Glutamatergic neuron (in vitro differentiated cells): Measurements from ENCODE around the gene CCDC106. TPM values are rescaled to one million over a fixed set of nuclear protein-coding genes. Genes with fewer than 3 reads are reported as not detected.

ENCODE experiments used
- DNase-seq: peaks from one replicate; pipeline ENCODE4 v3.0.0; 2022
- H3K27ac Mint-ChIP-seq: one replicate; pipeline ENCODE4 v1.8.0; 2020; ENCODE audit warnings: mild to moderate bottlenecking, mixed read lengths, inconsistent platforms; ENCODE audit not compliant: unreplicated experiment
- H3K27me3 Mint-ChIP-seq: one replicate; pipeline ENCODE4 v1.8.0; 2020; ENCODE audit warnings: mild to moderate bottlenecking, moderate library complexity, mixed read lengths, inconsistent platforms; ENCODE audit not compliant: unreplicated experiment
- H3K36me3 Mint-ChIP-seq: one replicate; pipeline ENCODE4 v1.8.0; 2020; ENCODE audit warnings: mild to moderate bottlenecking, mixed read lengths, inconsistent platforms; ENCODE audit not compliant: unreplicated experiment
- H3K4me1 Mint-ChIP-seq: one replicate; pipeline ENCODE4 v1.8.0; 2020; ENCODE audit warnings: mild to moderate bottlenecking, low read depth, mixed read lengths, inconsistent platforms; ENCODE audit not compliant: unreplicated experiment
- H3K4me3 Mint-ChIP-seq: one replicate; pipeline ENCODE4 v1.8.0; 2020; ENCODE audit warnings: mild to moderate bottlenecking, mixed read lengths, inconsistent platforms; ENCODE audit not compliant: unreplicated experiment
- H3K9me3 Mint-ChIP-seq: one replicate; pipeline ENCODE4 v1.8.0; 2020; ENCODE audit warnings: mild to moderate bottlenecking, moderate library complexity, mixed read lengths, inconsistent platforms; ENCODE audit not compliant: unreplicated experiment
- CTCF ChIP-seq: fragments of 200-600 bp; sonication (generic); IDR thresholded peaks from one replicate; pipeline ENCODE4 v1.5.0; 2021; ENCODE audit not compliant: partially characterized antibody, unreplicated experiment
- total RNA-seq: library from RNA; stranded (reverse); fragmentation: NEBNext Ultra II Directional; extraction: Animal tissue kit (Norgen Biotek cat#: 25700); gene quantifications from one replicate; pipeline ENCODE4 v1.2.1, GENCODE V29; 2021; ENCODE audit not compliant: unreplicated experiment

The CCDC106 gene
- total RNA-seq, 1 donor from 2014 or later, result 32.1 TPM

- DNase-seq, result no peak
- peaks cover 4% of the 10 kb centered on the region for H3K9me3 Mint-ChIP-seq
- TF ChIP-seq CTCF, result no peak
- H3K27ac Mint-ChIP-seq, result no peak overlapping the region
- no peaks in the 10 kb centered on the region for H3K36me3 Mint-ChIP-seq
- H3K4me3 Mint-ChIP-seq, result no peak overlapping the region
- peaks cover 12% of the 10 kb centered on the region for H3K27me3 Mint-ChIP-seq
- H3K4me1 Mint-ChIP-seq, result no peaks in the 10 kb centered on the region
Observed at GRCh38 chr19:55695511-55696290, 47.7 kb downstream of the CCDC106 start.

- H3K36me3 Mint-ChIP-seq, result peaks cover 1% of the 10 kb centered on the region
- H3K4me1 Mint-ChIP-seq, result no peaks in the 10 kb centered on the region
- H3K27ac Mint-ChIP-seq, result no peak overlapping the region
- peaks cover 12% of the 10 kb centered on the region for H3K27me3 Mint-ChIP-seq
- peaks cover 5% of the 10 kb centered on the region for H3K9me3 Mint-ChIP-seq
- DNase-seq, result no peak
- H3K4me3 Mint-ChIP-seq, result no peak overlapping the region
- no peak for TF ChIP-seq CTCF
Observed at GRCh38 chr19:55696301-55697068, 48.5 kb downstream of the CCDC106 start.

GRCh38 chr19:55697069-55697440, 49.0 kb downstream of the CCDC106 start:
- Mint-ChIP-seq H3K27me3 (peaks cover 12% of the 10 kb centered on the region), H3K27ac (no peak overlapping the region), H3K4me1 (no peaks in the 10 kb centered on the region), H3K9me3 (peaks cover 7% of the 10 kb centered on the region), H3K4me3 (no peak overlapping the region), H3K36me3 (peaks cover 4% of the 10 kb centered on the region)
- TF ChIP-seq CTCF, result no peak
- DNase-seq, result no peak

GRCh38 chr19:55697698-55698097, 49.7 kb downstream of the CCDC106 start:
- Mint-ChIP-seq H3K36me3 (peaks cover 8% of the 10 kb centered on the region), H3K9me3 (peaks cover 12% of the 10 kb centered on the region), H3K4me1 (no peaks in the 10 kb centered on the region), H3K27ac (no peak overlapping the region), H3K4me3 (no peak overlapping the region), H3K27me3 (peaks cover 13% of the 10 kb centered on the region)
- no peak for TF ChIP-seq CTCF
- DNase-seq, result no peak

GRCh38 chr19:55698256-55698655, 50.2 kb downstream of the CCDC106 start:
- DNase-seq, result no peak
- no peak overlapping the region for H3K4me3 Mint-ChIP-seq
- peaks cover 15% of the 10 kb centered on the region for H3K9me3 Mint-ChIP-seq
- H3K36me3 Mint-ChIP-seq, result peaks cover 8% of the 10 kb centered on the region
- H3K27ac Mint-ChIP-seq, result no peak overlapping the region
- TF ChIP-seq CTCF, result no peak
- H3K4me1 Mint-ChIP-seq, result no peaks in the 10 kb centered on the region
- peaks cover 13% of the 10 kb centered on the region for H3K27me3 Mint-ChIP-seq
